GM04504 (cell line): ENCODE data around the gene FAM234B.
"Not testable (repeated sequence)": the region's sequence is repeated elsewhere in the genome, so short reads cannot be mapped to it uniquely, and the experiment has no call there.

Source experiments
- DNase-seq: peaks from one replicate; pipeline ENCODE4 v3.0.0-alpha.2; 2012; ENCODE audit warnings: low read depth

FAM234B gene

DNA sequence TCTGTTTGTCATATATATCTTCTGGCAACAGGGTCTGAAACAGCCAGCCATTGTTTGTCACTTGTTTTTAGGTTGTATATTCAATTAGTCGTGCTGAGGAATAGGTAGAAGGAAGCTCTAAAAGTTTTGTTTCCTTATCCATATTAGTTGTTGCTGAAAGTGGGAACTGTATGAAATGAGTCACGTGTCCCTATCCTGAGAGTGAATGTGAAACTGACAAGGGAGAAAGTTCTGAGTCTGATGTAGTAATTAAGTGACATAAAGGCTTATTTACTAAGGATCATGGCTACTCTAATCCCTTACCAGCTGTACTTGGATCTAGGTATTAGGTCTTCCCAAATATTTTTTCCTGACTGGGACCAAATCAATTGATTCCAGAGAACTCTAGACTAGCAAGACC, 16.4 kb downstream of the FAM234B start:
- no peak for DNase-seq

GRCh38 chr12:13061377-13061776, 17.2 kb downstream of the FAM234B start:
- no peak for DNase-seq

- no peak for DNase-seq
Measured at GRCh38 chr12:13062669-13063068, 18.5 kb downstream of the FAM234B start.

DNA sequence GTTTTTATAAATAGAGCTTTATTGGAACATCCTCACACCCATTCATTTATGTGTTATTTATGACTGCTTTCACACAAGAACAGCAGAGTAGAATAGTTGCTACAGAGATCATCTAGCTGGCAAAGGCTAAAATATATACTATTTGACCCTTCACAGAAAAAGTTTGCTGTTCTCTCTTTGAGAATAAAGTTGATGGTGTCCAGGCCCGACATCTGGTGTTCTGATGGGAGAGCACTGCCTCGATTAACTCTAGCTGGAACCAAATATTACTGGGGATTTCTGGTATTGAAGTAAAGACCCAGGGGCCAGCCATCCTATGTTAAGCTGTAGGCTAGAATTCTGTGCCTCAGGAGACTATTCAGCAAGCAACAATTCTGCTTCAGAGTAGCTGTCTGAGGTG, 21.8 kb downstream of the FAM234B start:
- DNase-seq = no peak

GRCh38 chr12:13066459-13066858, 22.3 kb downstream of the FAM234B start:
- DNase-seq = no peak

DNA sequence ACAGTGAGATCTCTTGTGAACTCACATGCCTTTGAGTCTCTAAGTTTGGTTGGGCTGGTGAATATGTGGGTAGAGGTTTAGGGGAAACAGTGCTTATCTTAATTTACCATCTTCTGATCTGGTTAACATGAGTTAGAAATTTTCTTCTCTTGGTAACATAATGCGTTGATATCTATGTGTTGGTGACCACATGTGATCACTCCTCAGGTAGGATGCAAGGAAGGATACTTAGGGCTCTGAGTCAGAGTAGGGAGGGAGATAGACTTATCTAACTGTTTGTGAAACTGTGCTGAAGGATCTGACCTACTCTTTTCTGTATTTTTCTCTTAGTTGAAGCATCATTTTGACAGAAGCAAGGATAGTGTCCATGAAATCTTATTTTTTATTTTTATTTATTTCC, 23.1 kb downstream of the FAM234B start:
- DNase-seq = no peak

DNA sequence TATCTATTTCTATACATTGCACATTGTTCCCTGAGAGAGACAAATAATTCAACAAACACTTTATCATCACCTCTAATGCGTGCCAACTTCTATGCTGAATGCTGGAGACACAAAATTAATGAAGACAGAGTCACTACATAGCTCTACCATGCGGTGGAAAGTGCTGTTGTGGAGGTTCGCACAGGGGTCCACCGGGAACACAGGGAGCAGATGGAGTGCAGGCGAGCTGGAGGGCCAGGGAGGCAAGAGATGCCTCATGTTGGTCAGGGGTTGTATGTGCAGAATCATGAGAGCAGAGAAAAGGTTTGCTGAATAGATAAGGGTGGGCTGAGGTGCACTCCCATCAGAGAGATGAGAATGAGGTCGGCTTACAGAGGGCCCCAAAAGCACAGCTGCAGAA, 25.2 kb downstream of the FAM234B start:
- no peak for DNase-seq

DNA sequence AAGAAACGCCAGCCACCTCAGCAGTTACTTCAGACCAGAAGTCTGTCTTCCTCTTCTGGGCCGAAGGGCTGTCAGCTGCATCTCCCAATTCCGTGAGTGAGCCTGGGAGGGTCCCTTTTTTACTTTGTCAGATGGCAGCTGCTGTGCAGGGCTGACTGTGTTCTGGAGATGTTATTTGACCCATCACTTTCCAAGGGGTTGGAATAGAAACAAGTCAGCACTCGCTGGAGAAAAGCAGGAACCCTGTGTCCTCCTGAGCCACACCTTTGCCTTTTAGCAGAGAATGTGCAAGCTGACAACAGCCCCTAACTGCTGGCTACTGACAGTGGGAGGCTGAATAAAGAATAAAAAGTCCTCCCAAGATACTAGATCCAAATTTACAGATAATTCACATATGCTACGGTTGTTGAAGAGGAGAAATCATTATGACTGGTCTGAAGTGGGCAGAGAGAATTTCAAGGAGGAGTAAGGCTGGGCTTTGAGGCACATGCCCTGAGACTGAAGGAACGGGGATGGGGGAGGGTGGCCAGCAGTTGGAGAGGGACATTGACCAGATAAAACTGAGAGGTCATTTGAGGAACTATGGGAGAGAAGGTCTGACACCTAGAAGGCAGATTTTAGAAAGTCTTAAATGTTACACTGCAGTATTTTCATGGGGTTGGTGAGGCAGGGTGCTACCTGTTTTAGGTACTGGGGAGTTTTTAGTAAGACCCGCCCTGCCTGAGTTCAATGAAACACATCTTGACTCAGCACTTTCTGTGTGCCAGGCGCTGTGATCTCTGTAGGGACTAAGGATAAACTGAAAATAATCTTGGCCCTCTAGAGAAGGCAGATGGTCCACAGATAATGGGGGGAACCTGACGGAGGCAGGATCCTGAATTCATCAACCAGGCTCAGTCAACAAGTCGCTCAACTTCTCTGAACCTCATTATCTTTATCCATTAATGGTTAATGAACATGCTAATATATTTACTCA, 27.4 kb downstream of the FAM234B start:
- DNase-seq = no peak

DNA sequence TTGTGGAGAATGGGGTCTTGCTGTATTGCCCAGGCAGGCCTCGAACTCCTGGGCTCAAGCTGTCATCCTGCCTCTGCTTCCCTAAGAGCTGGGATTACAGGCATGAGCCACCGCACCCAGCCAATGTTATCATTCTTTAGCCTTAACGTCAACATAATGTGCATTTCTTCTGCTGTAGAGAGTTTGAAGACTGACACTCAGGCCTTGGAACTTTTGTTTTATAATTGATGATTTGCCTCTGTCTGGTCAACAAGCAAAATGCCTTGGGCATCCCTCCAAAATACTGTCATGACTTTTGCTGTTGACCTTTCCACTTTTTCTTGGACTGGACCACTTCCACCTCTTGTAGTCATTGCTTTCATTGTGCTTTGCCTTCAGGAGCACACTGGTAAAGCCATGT, 29.0 kb downstream of the FAM234B start:
- DNase-seq = no peak

GRCh38 chr12:13074396-13075117, 30.4 kb downstream of the FAM234B start:
- DNase-seq = no peak

GRCh38 chr12:13075118-13075480, 30.9 kb downstream of the FAM234B start:
- no peak for DNase-seq

- DNase-seq = no peak
Measured at GRCh38 chr12:13075786-13076570, 31.8 kb downstream of the FAM234B start.

DNA sequence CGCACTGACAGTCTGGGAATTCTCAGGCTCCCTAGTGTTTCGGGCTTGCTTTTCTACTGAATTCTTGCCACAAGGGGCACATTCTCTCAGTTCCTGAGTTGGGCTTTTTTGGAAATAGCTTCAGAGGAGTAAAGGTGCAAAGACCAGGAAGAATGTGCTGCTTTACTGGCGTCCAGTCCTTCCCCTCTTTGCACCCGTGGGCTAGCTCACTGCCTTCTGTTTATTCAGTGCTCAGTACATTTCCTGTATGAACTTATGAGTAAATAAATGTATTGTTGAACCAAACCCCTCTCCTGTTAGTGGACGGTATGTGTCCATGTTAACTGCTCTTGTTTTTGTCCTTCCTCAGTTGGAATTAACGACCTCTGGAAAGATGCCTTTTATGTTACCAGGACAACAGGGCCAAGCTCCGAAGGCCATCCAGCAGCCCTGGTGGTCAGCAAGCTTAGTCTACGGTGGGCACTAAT, 35.3 kb downstream of the FAM234B start:
- DNase-seq = no peak

DNA sequence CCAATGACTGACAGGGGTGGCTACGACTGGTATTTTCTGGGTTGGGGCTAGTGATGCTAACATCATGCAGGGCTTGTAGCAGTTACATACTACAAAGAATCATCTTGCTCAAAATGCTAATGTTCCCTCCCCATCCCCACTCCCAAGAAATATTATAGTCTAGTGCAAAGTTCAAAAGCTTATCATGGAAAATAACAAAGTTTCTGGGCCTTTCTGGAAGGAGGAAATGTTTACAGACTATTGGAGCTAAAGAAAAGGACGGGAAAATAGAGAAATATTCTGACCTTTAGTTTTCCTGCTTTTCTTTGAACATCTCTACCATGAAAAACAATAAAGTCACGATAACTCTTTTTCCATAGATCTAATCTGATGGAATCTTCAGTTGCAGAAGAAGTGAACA, 36.1 kb downstream of the FAM234B start:
- no peak for DNase-seq

DNA sequence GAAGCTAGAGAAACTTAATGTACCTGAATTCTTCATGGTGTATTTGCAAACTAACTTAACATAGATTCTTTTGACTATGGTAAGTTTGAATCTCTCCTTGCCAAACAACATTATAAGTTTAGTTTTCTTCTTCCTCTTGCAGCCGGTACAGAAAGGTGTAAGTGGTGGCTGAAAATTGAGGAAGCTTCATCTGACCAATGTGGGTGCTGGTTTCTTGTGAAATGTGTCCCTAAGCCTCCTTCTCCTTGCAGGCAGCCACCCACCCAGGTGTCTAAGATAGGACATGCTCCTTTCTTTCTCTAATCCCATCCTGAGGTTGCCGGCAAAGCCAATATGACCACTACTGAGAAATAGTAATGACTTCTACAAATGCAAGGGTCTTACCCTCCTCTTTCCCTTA, 38.7 kb downstream of the FAM234B start:
- no peak for DNase-seq

GRCh38 chr12:13083638-13084037, 39.5 kb downstream of the FAM234B start:
- not testable (repeated sequence) for DNase-seq

- DNase-seq = no peak
Measured at GRCh38 chr12:13084898-13085640, 40.9 kb downstream of the FAM234B start.

GRCh38 chr12:13085968-13086686, 41.9 kb downstream of the FAM234B start:
- no peak for DNase-seq

- no peak for DNase-seq
Measured at GRCh38 chr12:13087766-13088165, 43.6 kb downstream of the FAM234B start.

GRCh38 chr12:13088496-13088895, 44.3 kb downstream of the FAM234B start:
- DNase-seq = no peak

DNA sequence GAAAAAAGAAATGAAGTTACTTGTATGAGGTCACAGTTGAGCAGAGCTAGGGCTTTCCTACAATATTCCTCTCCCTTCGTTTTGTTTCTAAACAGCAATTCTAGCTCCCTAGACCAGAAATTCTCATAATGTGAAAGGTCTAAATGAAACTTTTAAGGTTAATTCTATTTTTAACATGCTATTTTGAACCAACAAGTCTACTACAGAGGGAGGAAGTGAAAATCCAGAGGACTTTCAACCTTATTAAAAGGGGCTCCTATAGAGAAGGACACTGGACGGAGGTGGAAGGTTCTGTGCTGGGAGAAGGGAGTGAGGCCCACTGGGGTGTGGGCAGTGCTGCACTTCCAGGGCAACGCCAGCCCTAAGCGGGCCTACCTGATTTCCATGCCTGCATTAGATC, 45.9 kb downstream of the FAM234B start:
- DNase-seq = no peak
